Stimulated activated CD8-positive, alpha-beta memory T cell treated with anti-CD3 and anti-CD28 coated beads, Interleukin-15, amount 100 ng/mL, for 4 hours (primary cell): ENCODE results near the gene TNRC6C.
"Not testable (repeated sequence)": the region's sequence is repeated elsewhere in the genome, so short reads cannot be mapped to it uniquely, and the experiment has no call there.

ENCODE experiments used
- DNase-seq, 2 donors: peaks; one replicate each; pipeline ENCODE4 v3.0.0-alpha.2; 2020; ENCODE audit warnings: low read depth in 2 of 2

TNRC6C gene

DNA sequence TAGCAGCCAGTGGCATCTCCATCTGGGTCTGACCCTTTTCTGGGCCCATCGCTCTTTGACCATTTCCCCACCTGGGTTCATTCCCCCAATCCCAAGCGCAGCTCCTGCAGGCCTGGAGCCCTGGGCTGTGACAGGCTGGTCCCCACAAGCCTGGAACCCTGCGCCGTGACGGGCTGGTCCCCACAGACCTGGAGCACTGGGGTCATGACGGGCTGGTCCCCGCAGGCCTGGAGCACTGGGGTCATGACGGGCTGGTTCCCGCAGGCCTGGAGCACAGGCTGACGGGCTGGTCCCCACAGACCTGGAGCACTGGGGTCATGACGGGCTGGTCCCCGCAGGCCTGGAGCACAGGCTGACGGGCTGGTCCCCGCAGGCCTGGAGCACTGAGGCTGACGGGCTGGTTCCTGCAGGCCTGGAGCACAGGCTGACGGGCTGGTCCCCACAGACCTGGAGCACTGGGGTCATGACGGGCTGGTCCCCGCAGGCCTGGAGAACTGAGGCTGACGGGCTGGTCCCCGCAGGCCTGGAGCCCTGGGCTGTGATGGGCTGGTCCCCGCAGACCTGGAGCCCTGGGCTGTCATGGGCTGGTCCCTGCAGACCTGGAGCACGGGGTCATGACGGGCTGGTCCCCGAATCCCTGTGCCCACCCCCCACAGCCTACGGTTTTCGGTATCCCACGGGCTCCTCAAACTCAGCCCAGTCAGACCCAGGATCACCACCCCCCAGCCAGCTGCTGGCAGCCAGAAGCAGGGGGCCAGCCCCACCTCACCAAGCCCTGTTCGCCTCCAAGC, 153.4 kb downstream of the TNRC6C start:
- DNase-seq: no peak

- no peak for DNase-seq
Observed at GRCh38 chr17:78112518-78113471, 154.3 kb downstream of the TNRC6C start.

- DNase-seq: no peak
Observed at GRCh38 chr17:78113804-78114785, 155.6 kb downstream of the TNRC6C start.

DNA sequence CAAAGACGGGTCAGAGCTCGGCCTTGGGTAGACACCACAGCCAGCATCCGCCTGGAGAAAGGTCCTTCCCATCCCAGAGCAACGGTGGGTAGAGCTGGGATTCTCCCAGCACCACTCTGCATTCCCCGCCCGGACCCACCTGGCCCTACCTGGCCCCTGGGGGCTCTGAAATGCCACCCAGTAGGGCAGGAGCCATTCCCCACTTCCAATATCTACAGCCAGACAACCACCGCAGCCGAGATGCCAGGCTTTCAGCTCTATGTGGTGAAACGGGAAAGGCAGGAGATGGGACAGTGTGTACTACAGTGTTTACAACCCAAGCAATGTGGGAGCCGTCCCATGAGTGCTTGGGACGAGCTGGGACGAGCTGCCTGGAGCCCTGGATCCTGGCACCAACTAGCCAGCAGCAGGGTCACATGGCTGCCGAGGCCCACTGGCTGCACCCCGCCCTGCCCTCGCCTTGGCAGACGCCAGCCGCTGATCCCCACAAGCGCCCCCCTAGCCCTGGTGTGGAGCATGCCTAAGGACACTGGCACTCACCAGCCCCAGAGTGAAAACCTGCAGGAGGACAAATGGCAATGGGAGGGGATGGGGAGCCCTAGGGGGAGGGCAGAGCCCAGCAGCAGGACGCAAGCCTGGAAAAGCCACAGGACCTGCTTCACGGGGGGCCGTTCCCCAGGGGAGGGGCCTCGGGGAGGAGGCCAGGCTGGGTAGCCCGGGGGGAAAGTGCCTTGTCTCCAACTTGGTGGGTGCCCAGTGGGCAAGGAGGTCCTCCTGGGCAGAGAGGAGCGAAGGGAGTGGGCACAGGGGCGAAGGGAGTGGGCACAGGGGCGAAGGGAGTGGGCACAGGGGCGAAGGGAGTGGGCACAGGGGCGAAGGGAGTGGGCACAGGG, 156.6 kb downstream of the TNRC6C start:
- DNase-seq: no peak

- DNase-seq: not testable (repeated sequence)
Observed at GRCh38 chr17:78115803-78116202, 157.3 kb downstream of the TNRC6C start.

GRCh38 chr17:78116411-78116810, 157.9 kb downstream of the TNRC6C start:
- no peak for DNase-seq

- no peak for DNase-seq
Observed at GRCh38 chr17:78117027-78117981, 158.8 kb downstream of the TNRC6C start.

DNA sequence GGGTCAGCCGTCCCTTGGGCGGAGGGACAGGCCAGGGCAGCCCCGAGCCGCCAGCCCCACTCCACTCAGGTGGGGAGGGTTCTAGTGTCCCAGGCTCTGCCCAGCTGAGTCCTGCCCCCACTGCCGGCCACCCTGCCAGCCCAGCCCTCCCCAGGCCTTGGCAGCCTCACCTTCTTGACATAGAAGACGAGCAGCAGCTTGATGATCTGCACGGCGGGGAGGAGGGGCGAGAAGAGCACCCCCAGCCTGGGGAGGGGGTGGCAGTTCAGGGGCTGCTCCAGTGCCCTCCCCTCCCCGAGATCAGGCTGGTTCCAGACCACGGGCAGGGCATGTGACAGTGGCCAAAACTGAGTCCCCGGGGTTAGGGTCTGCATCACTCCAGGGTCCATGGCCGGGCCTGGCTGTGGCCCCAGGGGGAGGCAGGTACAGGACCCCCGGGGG, 160.3 kb downstream of the TNRC6C start:
- no peak for DNase-seq

DNA sequence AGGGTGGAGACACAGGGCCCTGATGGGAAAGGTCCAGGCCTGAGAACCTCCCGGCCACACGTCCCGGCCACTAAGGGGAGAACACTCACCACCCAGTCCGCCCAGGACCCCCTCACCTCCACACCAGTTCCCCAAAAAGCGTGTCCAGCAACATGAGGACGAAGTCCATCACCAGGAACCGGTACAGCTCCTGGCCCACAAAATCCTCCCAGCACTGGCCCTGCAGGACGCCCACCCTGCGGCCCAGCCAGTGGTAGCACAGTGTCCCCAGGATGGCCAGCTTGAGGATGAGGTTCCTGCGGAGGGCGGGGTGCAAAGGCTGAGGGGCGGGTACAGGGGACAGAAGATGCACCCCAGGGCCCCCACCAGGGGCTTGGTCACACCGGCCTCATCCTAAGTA, 162.0 kb downstream of the TNRC6C start:
- no peak for DNase-seq

DNA sequence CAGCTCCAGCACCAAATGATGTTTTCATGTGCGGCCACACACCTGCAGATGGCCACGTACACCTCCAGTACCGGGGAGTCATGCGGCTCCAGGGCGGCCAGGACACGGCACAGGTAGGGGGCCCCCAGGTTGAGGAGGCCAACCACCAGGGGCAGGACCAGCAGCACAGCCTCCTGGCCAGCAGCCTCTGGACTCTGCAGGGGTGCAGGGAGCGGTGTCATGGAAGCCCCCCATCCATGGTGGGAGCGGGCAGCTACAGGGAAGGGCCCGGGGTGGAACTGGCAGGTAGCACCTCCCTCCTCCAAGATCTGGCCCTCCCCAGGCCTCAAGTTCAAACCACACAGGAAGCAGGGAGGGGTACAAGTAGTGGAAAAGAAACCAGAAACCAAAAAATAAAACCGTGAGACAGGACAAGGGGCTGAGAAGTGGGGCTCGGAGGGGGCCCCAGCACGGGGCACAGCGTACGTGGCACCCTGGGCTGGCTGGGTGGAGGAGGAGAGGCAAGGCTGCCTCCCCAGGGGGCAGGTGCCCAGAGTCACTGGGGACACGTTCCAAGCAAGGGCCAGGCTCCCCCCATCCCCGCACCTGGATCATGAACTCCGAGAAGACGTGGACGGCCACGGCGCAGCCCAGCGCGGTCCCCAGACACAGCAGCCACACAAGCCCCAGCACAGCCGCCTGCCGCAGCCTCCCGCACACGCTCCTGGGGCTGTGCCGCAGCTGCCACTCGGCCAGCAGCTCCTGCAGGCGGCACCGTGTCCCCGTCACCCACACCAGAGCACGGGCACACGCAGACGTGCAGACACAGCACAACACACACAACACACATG, 162.7 kb downstream of the TNRC6C start:
- no peak for DNase-seq

DNA sequence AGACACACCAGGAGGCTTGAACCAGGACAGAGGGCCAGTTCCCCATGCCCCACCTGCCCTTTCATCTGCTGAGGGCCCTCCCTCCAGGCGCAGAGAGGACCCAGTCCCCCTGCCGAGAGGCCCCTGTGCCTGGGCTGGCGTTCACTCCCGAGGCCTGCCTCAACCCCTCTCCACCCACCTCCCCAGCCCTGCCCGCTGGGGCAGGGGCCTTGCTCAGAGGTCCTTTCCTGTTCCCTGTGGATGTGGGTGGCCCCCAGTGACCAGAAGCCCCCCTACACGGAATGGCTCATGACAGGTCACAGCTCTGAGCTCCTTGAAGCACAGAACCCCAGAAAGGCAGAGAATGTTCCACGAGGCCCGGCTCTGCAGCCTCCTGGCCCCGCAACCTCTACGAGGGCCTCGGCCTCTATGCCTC, 163.3 kb downstream of the TNRC6C start:
- no peak for DNase-seq

DNA sequence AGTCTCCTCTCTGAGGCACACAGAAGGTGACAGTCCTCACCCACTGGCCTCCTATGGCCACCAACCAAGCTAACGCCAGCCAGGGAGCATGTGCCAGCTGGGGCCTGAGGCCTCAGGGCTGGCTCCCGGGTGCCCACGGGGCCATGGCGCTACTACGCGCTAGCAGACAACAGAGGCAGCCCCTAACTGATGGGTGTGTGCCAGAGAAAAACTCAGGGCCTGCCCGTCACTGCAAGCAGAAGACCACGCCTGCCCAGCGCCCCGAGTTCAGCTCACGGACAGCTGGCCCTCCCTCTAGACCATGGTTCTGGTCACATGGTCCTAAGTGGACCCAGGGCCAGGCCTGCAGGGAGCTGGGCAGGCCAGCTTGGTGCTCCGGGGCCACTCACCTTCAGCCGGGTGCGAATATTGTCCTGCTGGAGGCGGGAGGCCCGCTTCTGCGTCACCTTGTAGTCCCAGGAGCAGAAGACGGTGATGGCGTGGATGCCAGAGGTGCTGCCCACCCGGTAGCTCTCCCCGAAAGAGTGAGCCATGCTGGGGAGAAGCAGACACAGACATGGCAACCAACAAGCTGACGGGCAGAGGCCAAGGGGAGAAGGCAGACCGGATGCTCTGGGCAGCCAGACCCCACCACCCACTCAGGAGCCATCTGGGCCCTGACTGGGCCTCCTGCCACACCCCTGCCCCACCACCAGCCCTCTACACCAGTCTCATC, 163.9 kb downstream of the TNRC6C start:
- DNase-seq: no peak

GRCh38 chr17:78122931-78123249, 164.4 kb downstream of the TNRC6C start:
- DNase-seq: no peak

DNA sequence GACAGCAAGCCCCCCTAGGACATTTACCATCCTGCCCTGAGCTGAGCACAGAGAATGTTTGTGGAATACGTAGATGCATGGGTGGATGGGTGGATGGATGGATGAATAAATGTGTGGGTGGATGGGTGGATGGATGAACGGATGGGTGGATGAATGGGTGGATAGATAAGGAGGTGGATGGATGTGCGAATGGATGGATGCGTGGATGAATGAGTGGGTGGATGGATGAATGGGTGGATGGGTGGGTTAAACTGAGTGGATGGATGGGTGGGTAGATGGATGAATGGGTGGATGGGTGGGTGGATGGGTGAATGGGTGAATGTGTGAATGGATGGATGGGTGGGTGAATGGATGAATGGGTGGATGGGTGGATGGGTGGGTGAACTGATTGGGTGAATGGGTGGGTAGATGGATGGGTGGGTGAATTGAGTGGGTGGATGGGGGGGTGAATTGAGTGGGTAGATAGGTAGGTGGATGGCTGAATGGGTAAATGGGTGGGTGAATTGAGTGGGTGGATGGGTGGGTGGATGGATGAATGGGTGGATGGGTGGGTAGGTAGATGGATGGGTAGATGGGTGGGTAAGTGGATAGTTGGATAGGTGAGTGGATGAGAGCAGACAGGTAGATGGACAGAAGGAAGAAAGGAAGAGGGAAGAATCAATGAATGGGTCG, 164.9 kb downstream of the TNRC6C start:
- DNase-seq: no peak

GRCh38 chr17:78124081-78124835, 165.8 kb downstream of the TNRC6C start:
- no peak for DNase-seq

GRCh38 chr17:78124836-78125137, 166.3 kb downstream of the TNRC6C start:
- DNase-seq: no peak
